ENCODE results near the gene FN3KRP.

DNA sequence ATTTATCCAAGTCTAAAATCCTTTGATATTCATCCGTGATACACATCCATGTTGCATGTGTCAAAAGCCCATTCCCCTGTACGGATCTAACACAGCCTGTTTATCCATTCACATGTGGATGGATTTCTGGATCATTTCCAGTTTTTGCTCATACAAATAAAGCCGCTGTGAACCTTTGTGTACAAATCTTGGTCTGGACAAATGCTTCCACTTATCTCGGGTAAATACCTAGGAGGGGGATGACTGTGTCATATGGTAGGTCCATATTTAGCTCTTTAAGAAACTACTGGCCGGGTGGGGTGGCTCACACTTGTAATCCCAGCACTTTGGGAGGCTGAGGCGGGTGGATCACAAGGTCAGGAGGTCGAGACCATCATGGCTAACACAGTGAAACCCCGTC lies 29.0 kb downstream of the FN3KRP start:
- TF ChIP-seq CTCF (IDR thresholded peaks at IDR 0.05): no peak
- no peak for TF ChIP-seq PRRX2 (CRISPR knock-in tag; IDR thresholded peaks at IDR 0.05)
- no peak for TF ChIP-seq NFE2L1 (CRISPR knock-in tag; IDR thresholded peaks at IDR 0.05)
- TF ChIP-seq ATF1 (CRISPR knock-in tag; IDR thresholded peaks at IDR 0.05): no peak

All from WTC11 (cell line).